Measurements from ENCODE around the gene ST6GALNAC4. TPM values are rescaled to one million over a fixed set of nuclear protein-coding genes. Genes with fewer than 3 reads are reported as not detected.

The ST6GALNAC4 gene
- polyA plus RNA-seq, 1 donor (not counting 4 experiments of a cell fraction or from before 2014, with no cell fraction given): 5.8 TPM

DNA sequence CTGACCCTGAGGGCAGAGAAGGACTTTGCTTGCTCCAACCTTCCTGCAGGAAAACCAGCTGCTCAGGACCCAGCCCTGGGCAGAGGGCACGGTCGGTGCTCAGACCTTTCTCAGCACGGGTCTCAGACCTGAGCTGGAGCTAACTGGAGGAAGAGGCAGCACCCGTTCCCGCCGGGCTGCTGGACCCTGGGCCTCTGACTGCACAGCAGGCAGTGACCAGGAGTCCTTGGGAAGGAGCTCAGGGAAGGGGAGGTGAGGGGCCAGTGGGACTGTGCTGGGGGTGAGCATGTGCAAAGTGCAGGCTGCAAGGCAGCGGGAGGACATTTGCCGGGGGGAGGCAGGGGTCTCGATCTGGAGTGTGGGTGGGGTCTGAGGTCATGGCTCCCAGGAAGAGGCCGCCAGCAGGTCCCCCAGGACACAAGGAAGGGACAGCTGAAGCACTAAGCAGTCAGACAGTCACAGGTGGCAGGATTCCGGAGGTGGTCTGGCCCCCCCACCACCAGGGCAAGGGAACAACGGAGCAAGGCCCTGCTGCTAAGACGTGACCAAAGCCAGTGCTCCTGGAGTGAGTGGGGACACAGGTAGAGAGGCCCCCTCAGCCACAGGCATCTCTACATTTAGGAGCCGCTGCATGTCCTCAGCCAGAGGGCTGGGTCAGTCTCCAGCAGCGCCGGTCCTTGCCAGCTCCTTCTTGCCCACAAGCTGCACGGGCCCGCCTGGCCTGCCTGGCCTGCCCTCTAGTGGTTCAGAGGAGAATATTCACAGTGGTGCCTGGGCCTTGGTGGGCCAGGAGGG, 25.6 kb upstream of the ST6GALNAC4 start:
- DNase-seq (ENCODE audit: low read depth, low spot score) (no peak), FAIRE-seq (no peak)
- no peak overlapping the region for H3K4me3 ChIP-seq (ENCODE audit: control insufficient read depth in 2 of 3, extremely low read depth in 1 of 3, insufficient read depth in 2 of 3, low read depth in 1 of 3, low read length in 3 of 3)
- H3K4me1 ChIP-seq (ENCODE audit: control insufficient read depth, extremely low read depth, insufficient read depth, low read length): peaks cover 8% of the 10 kb centered on the region
- H3K9ac ChIP-seq (ENCODE audit: control insufficient read depth, extremely low read depth, insufficient read depth, low read length): no peak overlapping the region
- dilution Hi-C loops (cut with MboI; ENCODE audit: extremely low pct_ligation_motif_present, low sequenced_read_pairs): loop anchor here (25.0 kb wide), 1 partner anchor 120 kb away; the partner anchor contains the start of genes NAIF1 and SLC25A25
- no peaks in the 10 kb centered on the region for H3K9me1 ChIP-seq (ENCODE audit: control insufficient read depth, extremely low read depth, insufficient read depth, low read length)
- peaks cover 5 to 10% of the 10 kb centered on the region in 2 experiments for H3K36me3 ChIP-seq (ENCODE audit: control insufficient read depth in 2 of 2, extremely low read depth in 1 of 2, insufficient read depth in 2 of 2, low read length in 2 of 2)
- no peak overlapping the region for H3K27ac ChIP-seq (ENCODE audit: control insufficient read depth, insufficient read depth, low read length)
- peaks cover 1% of the 10 kb centered on the region for H3K79me2 ChIP-seq (ENCODE audit: control insufficient read depth, insufficient read depth, low read length)
- no peaks in the 10 kb centered on the region for H3K27me3 ChIP-seq (ENCODE audit: control insufficient read depth, extremely low read depth, insufficient read depth, low read length)
- H2AFZ ChIP-seq (ENCODE audit: control insufficient read depth, low read length): no peak overlapping the region
- peaks cover 9% of the 10 kb centered on the region for H4K20me1 ChIP-seq (ENCODE audit: control insufficient read depth, extremely low read depth, insufficient read depth, low read length)
- TF ChIP-seq, protein P1, sequence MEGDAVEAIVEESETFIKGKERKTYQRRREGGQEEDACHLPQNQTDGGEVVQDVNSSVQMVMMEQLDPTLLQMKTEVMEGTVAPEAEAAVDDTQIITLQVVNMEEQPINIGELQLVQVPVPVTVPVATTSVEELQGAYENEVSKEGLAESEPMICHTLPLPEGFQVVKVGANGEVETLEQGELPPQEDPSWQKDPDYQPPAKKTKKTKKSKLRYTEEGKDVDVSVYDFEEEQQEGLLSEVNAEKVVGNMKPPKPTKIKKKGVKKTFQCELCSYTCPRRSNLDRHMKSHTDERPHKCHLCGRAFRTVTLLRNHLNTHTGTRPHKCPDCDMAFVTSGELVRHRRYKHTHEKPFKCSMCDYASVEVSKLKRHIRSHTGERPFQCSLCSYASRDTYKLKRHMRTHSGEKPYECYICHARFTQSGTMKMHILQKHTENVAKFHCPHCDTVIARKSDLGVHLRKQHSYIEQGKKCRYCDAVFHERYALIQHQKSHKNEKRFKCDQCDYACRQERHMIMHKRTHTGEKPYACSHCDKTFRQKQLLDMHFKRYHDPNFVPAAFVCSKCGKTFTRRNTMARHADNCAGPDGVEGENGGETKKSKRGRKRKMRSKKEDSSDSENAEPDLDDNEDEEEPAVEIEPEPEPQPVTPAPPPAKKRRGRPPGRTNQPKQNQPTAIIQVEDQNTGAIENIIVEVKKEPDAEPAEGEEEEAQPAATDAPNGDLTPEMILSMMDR (optimal IDR thresholded peaks at IDR 0.05 in 1 of 3, IDR thresholded peaks at IDR 0.05 in 1 of 3, conservative IDR thresholded peaks at IDR 0.05 in 1 of 3; ENCODE audit: extremely low read depth in 1 of 3, insufficient read depth in 2 of 3, low read length in 3 of 3): peak in 2 of 3 experiments; percentile 87 to 91
- no peak for TF ChIP-seq EZH2 (IDR thresholded peaks at IDR 0.05; ENCODE audit: low read length)
- no peaks in the 10 kb centered on the region for H3K9me3 ChIP-seq (ENCODE audit: control insufficient read depth, low read depth, low read length)
- no peak overlapping the region for H3K4me2 ChIP-seq (ENCODE audit: control insufficient read depth, extremely low read depth, insufficient read depth, low read depth, low read length)

DNA sequence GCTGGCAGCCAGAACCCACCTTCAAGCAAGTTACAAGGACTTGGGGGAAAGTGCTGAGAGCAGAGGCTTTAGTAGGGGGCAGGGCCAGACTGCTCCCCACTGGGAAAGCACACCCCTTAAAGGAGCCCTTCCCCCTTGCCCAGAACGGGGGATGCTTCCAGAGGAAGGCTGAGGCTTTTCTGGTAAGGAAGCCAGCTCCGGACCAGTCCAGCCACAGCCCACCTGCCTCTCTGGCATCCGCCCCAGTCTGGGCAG, 25.0 kb upstream of the ST6GALNAC4 start:
- dilution Hi-C loops (cut with MboI; ENCODE audit: extremely low pct_ligation_motif_present, low sequenced_read_pairs): loop anchor here (25.0 kb wide), 1 partner anchor 120 kb away; the partner anchor contains the start of genes NAIF1 and SLC25A25
- no peak overlapping the region for H3K4me3 ChIP-seq (ENCODE audit: control insufficient read depth in 2 of 3, extremely low read depth in 1 of 3, insufficient read depth in 2 of 3, low read depth in 1 of 3, low read length in 3 of 3)
- H3K27ac ChIP-seq (ENCODE audit: control insufficient read depth, insufficient read depth, low read length): no peak overlapping the region
- DNase-seq (ENCODE audit: low read depth, low spot score) (no peak), FAIRE-seq (no peak)
- peaks cover 8% of the 10 kb centered on the region for H3K4me1 ChIP-seq (ENCODE audit: control insufficient read depth, extremely low read depth, insufficient read depth, low read length)
- no peaks in the 10 kb centered on the region for H3K9me1 ChIP-seq (ENCODE audit: control insufficient read depth, extremely low read depth, insufficient read depth, low read length)
- peaks cover 5 to 10% of the 10 kb centered on the region in 2 experiments for H3K36me3 ChIP-seq (ENCODE audit: control insufficient read depth in 2 of 2, extremely low read depth in 1 of 2, insufficient read depth in 2 of 2, low read length in 2 of 2)
- H3K9me3 ChIP-seq (ENCODE audit: control insufficient read depth, low read depth, low read length): no peaks in the 10 kb centered on the region
- H3K9ac ChIP-seq (ENCODE audit: control insufficient read depth, extremely low read depth, insufficient read depth, low read length): no peak overlapping the region
- no peak overlapping the region for H3K4me2 ChIP-seq (ENCODE audit: control insufficient read depth, extremely low read depth, insufficient read depth, low read depth, low read length)
- no peak for TF ChIP-seq EZH2 (IDR thresholded peaks at IDR 0.05; ENCODE audit: low read length)
- TF ChIP-seq, protein P1 (optimal IDR thresholded peaks at IDR 0.05 in 1 of 3, IDR thresholded peaks at IDR 0.05 in 1 of 3, conservative IDR thresholded peaks at IDR 0.05 in 1 of 3; ENCODE audit: extremely low read depth in 1 of 3, insufficient read depth in 2 of 3, low read length in 3 of 3): no peak
- no peak overlapping the region for H2AFZ ChIP-seq (ENCODE audit: control insufficient read depth, low read length)
- H3K79me2 ChIP-seq (ENCODE audit: control insufficient read depth, insufficient read depth, low read length): peaks cover 7% of the 10 kb centered on the region
- H4K20me1 ChIP-seq (ENCODE audit: control insufficient read depth, extremely low read depth, insufficient read depth, low read length): peaks cover 9% of the 10 kb centered on the region
- no peaks in the 10 kb centered on the region for H3K27me3 ChIP-seq (ENCODE audit: control insufficient read depth, extremely low read depth, insufficient read depth, low read length)
